T-cell (primary cell): ENCODE measurements around the gene SMARCB1. TPM values are rescaled to one million over a fixed set of nuclear protein-coding genes. Genes with fewer than 3 reads are reported as not detected.

Experiments
- ATAC-seq, 4 experiments: fragments of 200-7000 bp in 3 of 4; fragments of 150-1000 bp in 1 of 4; cut with Tn5 transposase; replicated peaks in 1 of 4; 1 replicate in 3 of 4; 2 replicates in 1 of 4; pipeline ENCODE4 v1.10.0; 2021; ENCODE audit warnings: moderate library complexity in 3 of 4, mild to moderate bottlenecking in 2 of 4, moderate number of reproducible peaks in 1 of 4
- CTCF ChIA-PET, 2 donors: fragments of 300-600 bp; sonication (Branson Sonifier 250); formaldehyde crosslinking; loops; one replicate each; lab custom pipeline; 2022; ENCODE audit warnings: antibody characterized with exemption in 2 of 2; lab: Charles Lee
- POLR2A ChIA-PET, 2 donors: fragments of 300-600 bp; sonication (Branson Sonifier 250); formaldehyde crosslinking; loops; one replicate each; lab custom pipeline; 2022; ENCODE audit warnings: antibody characterized with exemption in 2 of 2; lab: Charles Lee
- DNase-seq, 35 experiments: peaks; one replicate each; pipeline versions ENCODE4 v3.0.0 to v3.0.0-alpha.2; 2013 to 2023
- H3K27ac ChIP-seq: one replicate; pipeline ENCODE4 v1.5.1; 2013; ENCODE audit warnings: low read length
- H3K27me3 ChIP-seq, 2 experiments: replicated peaks in 1 of 2; 1 replicate in 1 of 2; 2 replicates in 1 of 2; pipeline versions ENCODE4 v1.6.1 to v1.7.0; 2013; ENCODE audit warnings: low read length in 1 of 2, mixed read lengths in 1 of 2; ENCODE audit not compliant: control insufficient read depth in 2 of 2, insufficient read depth in 2 of 2; ENCODE audit errors: extremely low read depth in 1 of 2
- H3K36me3 ChIP-seq, 2 donors: 1 replicate in 1 of 2; 2 replicates in 1 of 2; pipeline versions ENCODE4 v1.6.1 to v1.7.0; 2013; ENCODE audit warnings: low read length in 1 of 2; ENCODE audit not compliant: control insufficient read depth in 2 of 2, insufficient read depth in 1 of 2; ENCODE audit errors: extremely low read depth in 1 of 2
- H3K4me1 ChIP-seq, 2 experiments: 1 replicate in 1 of 2; 2 replicates in 1 of 2; pipeline versions ENCODE4 v1.6.1 to v1.7.0; 2013; ENCODE audit warnings: low read length in 2 of 2, mixed read lengths in 1 of 2; ENCODE audit not compliant: insufficient read depth in 2 of 2, control insufficient read depth in 1 of 2; ENCODE audit errors: extremely low read depth in 1 of 2
- H3K4me3 ChIP-seq, 2 donors: 1 replicate in 1 of 2; 2 replicates in 1 of 2; pipeline versions ENCODE4 v1.5.1 to v1.7.0; 2013; ENCODE audit warnings: mild to moderate bottlenecking in 2 of 2, low read length in 1 of 2, moderate library complexity in 1 of 2; ENCODE audit not compliant: control insufficient read depth in 1 of 2; ENCODE audit errors: extremely low read depth in 1 of 2
- H3K9me3 ChIP-seq: 2 replicates; pipeline ENCODE4 v1.7.0; 2013
- H3K27ac Mint-ChIP-seq, 2 donors: one replicate each; pipeline ENCODE4 v1.8.0; 2020 to 2021; ENCODE audit warnings: mild to moderate bottlenecking in 2 of 2, mixed read lengths in 2 of 2
- H3K27me3 Mint-ChIP-seq, 2 donors: one replicate each; pipeline ENCODE4 v1.8.0; 2021 to 2022; ENCODE audit warnings: mixed read lengths in 2 of 2
- H3K36me3 Mint-ChIP-seq: one replicate; pipeline ENCODE4 v1.8.0; 2021; ENCODE audit warnings: mixed read lengths
- H3K4me1 Mint-ChIP-seq, 3 donors: one replicate each; pipeline ENCODE4 v1.8.0; 2020 to 2022; ENCODE audit warnings: mixed read lengths in 3 of 3, mild to moderate bottlenecking in 1 of 3
- H3K4me3 Mint-ChIP-seq, 3 donors: one replicate each; pipeline ENCODE4 v1.8.0; 2020 to 2022; ENCODE audit warnings: mild to moderate bottlenecking in 3 of 3, mixed read lengths in 3 of 3, moderate library complexity in 3 of 3
- H3K9me3 Mint-ChIP-seq, 3 donors: one replicate each; pipeline ENCODE4 v1.8.0; 2020 to 2022; ENCODE audit warnings: mixed read lengths in 3 of 3
- WGBS: methylation state at CpG from one replicate; pipeline ENCODE4 v1.1.5; 2013; ENCODE audit warnings: missing lambda C conversion rate; ENCODE audit not compliant: insufficient coverage; 5-methylcytosine and 5-hydroxymethylcytosine counted together
- total RNA-seq, 35 experiments: library from RNA in 6 of 35; stranded (reverse) in 6 of 35; fragments of 120-200 nt in 1 of 35; gene quantifications; one replicate each; pipeline versions ENCODE4 v1.2.1 to v1.2.4 and lab custom pipeline; 2013 to 2026

The SMARCB1 gene
- total RNA-seq, 5 donors from 2014 or later (not counting 1 experiment from before 2014, with no cell fraction given): 50.2 to 57.7 (median 54.3) TPM

GRCh38 chr22:23745791-23746190 is 41.0 kb upstream of the SMARCB1 start:
- peak overlapping the region in 1 of 2 donors; percentile 28 for H3K27ac Mint-ChIP-seq
- peaks cover 0 to 11% (median 6%) of the 10 kb centered on the region in 3 donors for H3K9me3 Mint-ChIP-seq
- POLR2A ChIA-PET: no interaction called here
- peaks cover 9 to 13% (median 12%) of the 10 kb centered on the region in 3 donors for H3K4me1 Mint-ChIP-seq
- no peak for ATAC-seq
- Histone ChIP-seq H3K4me3 (no peak overlapping the region), H3K27ac (no peak overlapping the region), H3K4me1 (peaks cover 2 to 11% of the 10 kb centered on the region in 2 experiments), H3K27me3 (no peaks in the 10 kb centered on the region), H3K36me3 (peaks cover 4 to 17% of the 10 kb centered on the region in 2 donors), H3K9me3 (no peaks in the 10 kb centered on the region)
- H3K36me3 Mint-ChIP-seq: peaks cover 22% of the 10 kb centered on the region
- no peak for DNase-seq
- 92% methylated on average over 5 of the region's 6 CpGs for WGBS
- no peaks in the 10 kb centered on the region for H3K27me3 Mint-ChIP-seq
- CTCF ChIA-PET: interaction anchor here in 1 of 2 donors (0.6 kb wide), 1 partner anchor 52 kb away, joined by 3 read pairs; no protein-coding TSS in a partner anchor
- no peak overlapping the region for H3K4me3 Mint-ChIP-seq

DNA sequence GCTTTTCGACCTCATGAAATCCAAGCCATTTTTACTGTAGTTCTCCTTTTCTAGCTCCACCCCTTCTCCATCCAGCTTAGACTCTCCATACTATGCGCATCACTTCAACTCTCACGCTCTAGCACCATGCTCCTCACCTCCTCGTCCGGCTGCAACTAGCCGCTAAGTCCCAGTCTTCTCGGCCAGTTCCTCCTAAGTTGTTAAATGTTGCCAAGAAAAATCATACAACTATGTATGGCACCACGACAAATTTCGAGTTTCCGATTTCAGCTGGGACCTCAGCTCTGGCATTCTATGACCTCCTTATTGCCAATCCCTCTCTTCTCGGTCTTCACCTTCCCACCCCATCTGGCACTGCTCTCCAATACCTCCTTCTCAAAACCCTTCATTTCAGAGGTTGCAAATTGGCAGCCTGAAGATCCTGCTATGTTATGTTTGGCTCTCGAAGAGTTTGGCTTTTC is 36.9 kb upstream of the SMARCB1 start:
- Mint-ChIP-seq H3K9me3 (peaks cover 0 to 3% (median 0%) of the 10 kb centered on the region in 3 donors), H3K36me3 (peaks cover 4% of the 10 kb centered on the region), H3K4me3 (peak overlapping the region; percentile 73 to 79 (median 78)), H3K4me1 (peaks cover 9 to 19% (median 13%) of the 10 kb centered on the region in 3 donors), H3K27me3 (no peaks in the 10 kb centered on the region), H3K27ac (no peak overlapping the region)
- ATAC-seq (no peak), DNase-seq (no peak)
- Histone ChIP-seq H3K27ac (no peak overlapping the region), H3K36me3 (peaks cover 0 to 1% of the 10 kb centered on the region in 2 donors), H3K4me1 (peaks cover 7 to 19% of the 10 kb centered on the region in 2 experiments), H3K9me3 (no peaks in the 10 kb centered on the region), H3K4me3 (no peak overlapping the region), H3K27me3 (peaks cover 0 to 2% of the 10 kb centered on the region in 2 experiments)
- WGBS: 96% methylated on average over 11 of the region's 12 CpGs
- CTCF ChIA-PET: no interaction called here
- POLR2A ChIA-PET: no interaction called here

DNA sequence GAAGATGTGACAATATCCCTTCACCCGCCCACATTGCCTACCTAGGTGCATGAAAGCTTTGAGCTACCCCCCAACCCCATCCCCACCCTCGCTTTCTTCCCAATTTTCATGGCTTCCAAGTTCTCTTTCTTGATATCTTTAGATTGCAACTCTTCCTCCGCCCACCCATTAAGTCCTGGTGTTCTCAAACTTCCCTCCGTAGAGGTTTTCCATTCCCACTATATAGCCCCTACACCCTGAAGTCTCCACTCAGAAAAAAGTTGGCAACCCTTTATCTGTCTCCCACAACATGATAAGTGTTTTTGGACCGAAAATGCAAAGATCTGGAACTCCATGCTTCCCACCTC is 36.4 kb upstream of the SMARCB1 start:
- DNase-seq (no peak), ATAC-seq (no peak)
- H3K36me3 ChIP-seq: no peaks in the 10 kb centered on the region
- WGBS: 48% methylated on average over 5 of the region's 5 CpGs
- H3K27me3 ChIP-seq: peaks cover 0 to 2% of the 10 kb centered on the region in 2 experiments
- H3K9me3 ChIP-seq: no peaks in the 10 kb centered on the region
- Mint-ChIP-seq H3K27ac (peak overlapping the region; percentile 57 to 71), H3K36me3 (no peaks in the 10 kb centered on the region), H3K4me1 (peaks cover 9 to 19% (median 13%) of the 10 kb centered on the region in 3 donors), H3K27me3 (no peaks in the 10 kb centered on the region), H3K9me3 (no peaks in the 10 kb centered on the region), H3K4me3 (peak overlapping the region; percentile 73 to 79 (median 78))
- peak overlapping the region; percentile 51 for H3K27ac ChIP-seq
- CTCF ChIA-PET: interaction anchor here in 1 of 2 donors (0.6 to 1.7 kb wide), 3 partner anchors 17 to 118 kb away, joined by 3 read pairs; partner anchors contain the start of gene CHCHD10
- peaks cover 7 to 19% of the 10 kb centered on the region in 2 experiments for H3K4me1 ChIP-seq
- peak overlapping the region; percentile 57 to 71 for H3K4me3 ChIP-seq
- POLR2A ChIA-PET: interaction anchor here in 1 of 2 donors (0.7 kb wide), 1 partner anchor 404 kb away, joined by 4 read pairs; no protein-coding TSS in a partner anchor

- ChIA-PET POLR2A (interaction anchor here in 1 of 2 donors (0.7 kb wide), 1 partner anchor 403 kb away, joined by 4 read pairs; no protein-coding TSS in a partner anchor), CTCF (interaction anchor here in 1 of 2 donors (0.6 to 1.7 kb wide), 3 partner anchors 17 to 118 kb away, joined by 3 read pairs; partner anchors contain the start of gene CHCHD10)
- peak within 1 kb of the TSS; percentile 75 to 87 for H3K4me3 ChIP-seq
- Mint-ChIP-seq H3K27ac (peak within 1 kb of the TSS; percentile 57 to 71), H3K9me3 (no peaks in the 10 kb centered on the region), H3K4me1 (peaks cover 9 to 19% (median 13%) of the 10 kb centered on the region in 3 donors), H3K36me3 (no peaks in the 10 kb centered on the region), H3K4me3 (peak within 1 kb of the TSS; percentile 77 to 79 (median 78)), H3K27me3 (no peaks in the 10 kb centered on the region)
- WGBS: under 1% methylated on average over 72 of the region's 78 CpGs
- ATAC-seq (peak; percentile 99 to 100 (median 100)), DNase-seq (peak; percentile 73 to 93 (median 85))
- peaks cover 7 to 19% of the 10 kb centered on the region in 2 experiments for H3K4me1 ChIP-seq
- H3K27me3 ChIP-seq: peaks cover 0 to 2% of the 10 kb centered on the region in 2 experiments
- peak within 1 kb of the TSS; percentile 68 for H3K27ac ChIP-seq
- no peaks in the 10 kb centered on the region for H3K36me3 ChIP-seq
- no peaks in the 10 kb centered on the region for H3K9me3 ChIP-seq
Measured at GRCh38 chr22:23750714-23751440, 35.9 kb upstream of the SMARCB1 start, which contains the start of gene ZNF70. Gene ZNF70, minus strand, starts transcription at chr22:23751112. Its CDS starts 5,972 bp downstream, at chr22:23745140.

DNA sequence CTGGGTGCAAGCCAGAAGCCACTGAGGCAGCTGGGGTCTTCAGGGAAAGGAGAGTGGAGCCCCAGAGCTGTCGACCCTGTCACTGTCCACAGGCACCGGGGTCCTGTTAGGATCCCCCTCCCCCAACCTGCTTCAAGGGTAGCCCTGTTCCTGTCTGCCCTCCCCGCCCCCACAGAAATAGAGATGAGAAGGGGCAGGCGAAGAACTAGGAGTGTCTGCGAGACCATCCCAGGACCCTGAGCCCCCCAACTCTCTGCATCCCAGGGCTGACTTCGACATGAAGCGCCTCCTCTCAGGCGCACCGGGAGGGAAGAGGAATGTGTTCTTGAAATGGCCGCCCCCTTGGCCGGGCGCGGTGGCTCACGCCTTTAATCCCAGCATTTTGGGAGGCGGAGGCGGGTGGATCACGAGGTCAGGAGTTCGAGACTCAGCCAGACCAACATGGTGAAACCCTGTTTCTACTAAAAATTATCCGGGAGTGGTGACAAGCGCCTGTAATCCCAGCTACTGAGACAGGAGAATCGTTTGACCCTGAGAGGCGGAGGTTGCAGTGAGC is 35.2 kb upstream of the SMARCB1 start:
- ChIA-PET POLR2A (no interaction called here), CTCF (interaction anchor here in 1 of 2 donors (0.9 to 1.7 kb wide), 2 partner anchors 16 to 19 kb away, joined by 3 read pairs; partner anchors contain the start of gene CHCHD10)
- Histone ChIP-seq H3K4me3 (peak overlapping the region; percentile 75 to 87), H3K27me3 (peaks cover 0 to 2% of the 10 kb centered on the region in 2 experiments), H3K27ac (peak overlapping the region; percentile 68), H3K36me3 (no peaks in the 10 kb centered on the region), H3K4me1 (peaks cover 7 to 19% of the 10 kb centered on the region in 2 experiments), H3K9me3 (no peaks in the 10 kb centered on the region)
- Mint-ChIP-seq H3K36me3 (no peaks in the 10 kb centered on the region), H3K4me3 (peak overlapping the region; percentile 77 to 79 (median 78)), H3K27ac (peak overlapping the region; percentile 46 to 52), H3K4me1 (peaks cover 9 to 19% (median 13%) of the 10 kb centered on the region in 3 donors), H3K9me3 (no peaks in the 10 kb centered on the region), H3K27me3 (no peaks in the 10 kb centered on the region)
- WGBS: 65% methylated on average over 17 of the region's 22 CpGs
- DNase-seq: peak in 1 of 35 experiments; percentile 21
- ATAC-seq: peak; percentile 10 to 23 (median 12)
